ENCODE measurements around the gene LRIG1. TPM values are rescaled to one million over a fixed set of nuclear protein-coding genes. Genes with fewer than 3 reads are reported as not detected.

LRIG1 gene
- total RNA-seq, 1 donor from 2014 or later: 169 TPM

- peaks cover 78% of the 10 kb centered on the region for H3K4me1 Mint-ChIP-seq
- H3K36me3 ChIP-seq: no peaks in the 10 kb centered on the region
- no peaks in the 10 kb centered on the region for H3K9me3 ChIP-seq (ENCODE audit: low read depth)
- H3K36me3 Mint-ChIP-seq: peaks cover 13% of the 10 kb centered on the region
- no peak overlapping the region for H3K4me3 ChIP-seq
- H3K27ac Mint-ChIP-seq: no peak overlapping the region
- H3K9ac ChIP-seq: no peak overlapping the region
- no peak for DNase-seq (ENCODE audit: low spot score)
- no peak overlapping the region for H3K4me3 Mint-ChIP-seq
- peak overlapping the region; percentile 97 for H3K4me2 ChIP-seq
- H3F3A ChIP-seq (ENCODE audit: low read depth): peaks cover 32% of the 10 kb centered on the region
- no peaks in the 10 kb centered on the region for H3K9me3 Mint-ChIP-seq
- H2AFZ ChIP-seq (replicated peaks): no peak overlapping the region
- H3K27me3 Mint-ChIP-seq (ENCODE audit: insufficient read depth, low read depth): no peaks in the 10 kb centered on the region
- H4K20me1 ChIP-seq (ENCODE audit: low read depth): peaks cover 100% of the 10 kb centered on the region
- H3K27ac ChIP-seq: no peak overlapping the region
- peaks cover 100% of the 10 kb centered on the region for H3K79me2 ChIP-seq (ENCODE audit: low read depth)
- H3K27me3 ChIP-seq: no peaks in the 10 kb centered on the region
- TF ChIP-seq, protein P1, sequence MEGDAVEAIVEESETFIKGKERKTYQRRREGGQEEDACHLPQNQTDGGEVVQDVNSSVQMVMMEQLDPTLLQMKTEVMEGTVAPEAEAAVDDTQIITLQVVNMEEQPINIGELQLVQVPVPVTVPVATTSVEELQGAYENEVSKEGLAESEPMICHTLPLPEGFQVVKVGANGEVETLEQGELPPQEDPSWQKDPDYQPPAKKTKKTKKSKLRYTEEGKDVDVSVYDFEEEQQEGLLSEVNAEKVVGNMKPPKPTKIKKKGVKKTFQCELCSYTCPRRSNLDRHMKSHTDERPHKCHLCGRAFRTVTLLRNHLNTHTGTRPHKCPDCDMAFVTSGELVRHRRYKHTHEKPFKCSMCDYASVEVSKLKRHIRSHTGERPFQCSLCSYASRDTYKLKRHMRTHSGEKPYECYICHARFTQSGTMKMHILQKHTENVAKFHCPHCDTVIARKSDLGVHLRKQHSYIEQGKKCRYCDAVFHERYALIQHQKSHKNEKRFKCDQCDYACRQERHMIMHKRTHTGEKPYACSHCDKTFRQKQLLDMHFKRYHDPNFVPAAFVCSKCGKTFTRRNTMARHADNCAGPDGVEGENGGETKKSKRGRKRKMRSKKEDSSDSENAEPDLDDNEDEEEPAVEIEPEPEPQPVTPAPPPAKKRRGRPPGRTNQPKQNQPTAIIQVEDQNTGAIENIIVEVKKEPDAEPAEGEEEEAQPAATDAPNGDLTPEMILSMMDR (IDR thresholded peaks at IDR 0.05): no peak
- no peak for TF ChIP-seq EZH2phosphoT487 (IDR thresholded peaks at IDR 0.05)
- no peak for TF ChIP-seq EZH2 (IDR thresholded peaks at IDR 0.05)
- peaks cover 96% of the 10 kb centered on the region for H3K4me1 ChIP-seq
Measured at GRCh38 chr3:66486202-66486601, 14.6 kb downstream of the LRIG1 start.

- Histone ChIP-seq H3K9me3 (ENCODE audit: low read depth) (no peaks in the 10 kb centered on the region), H3K4me3 (no peak overlapping the region), H3K4me1 (peaks cover 95% of the 10 kb centered on the region), H3K27me3 (no peaks in the 10 kb centered on the region), H3K79me2 (ENCODE audit: low read depth) (peaks cover 100% of the 10 kb centered on the region), H3K4me2 (peak overlapping the region; percentile 97), H3F3A (ENCODE audit: low read depth) (peaks cover 24% of the 10 kb centered on the region), H2AFZ (replicated peaks) (no peak overlapping the region), H4K20me1 (ENCODE audit: low read depth) (peaks cover 100% of the 10 kb centered on the region), H3K9ac (no peak overlapping the region), H3K36me3 (no peaks in the 10 kb centered on the region), H3K27ac (peak overlapping the region; percentile 74)
- no peaks in the 10 kb centered on the region for H3K9me3 Mint-ChIP-seq
- no peak for DNase-seq (ENCODE audit: low spot score)
- no peaks in the 10 kb centered on the region for H3K27me3 Mint-ChIP-seq (ENCODE audit: insufficient read depth, low read depth)
- no peak overlapping the region for H3K4me3 Mint-ChIP-seq
- peaks cover 76% of the 10 kb centered on the region for H3K4me1 Mint-ChIP-seq
- no peak for TF ChIP-seq EZH2phosphoT487 (IDR thresholded peaks at IDR 0.05)
- TF ChIP-seq, protein P1 (IDR thresholded peaks at IDR 0.05): no peak
- TF ChIP-seq EZH2 (IDR thresholded peaks at IDR 0.05): no peak
- peak overlapping the region; percentile 18 for H3K27ac Mint-ChIP-seq
- H3K36me3 Mint-ChIP-seq: peaks cover 13% of the 10 kb centered on the region
Measured at GRCh38 chr3:66485291-66485968, 15.4 kb downstream of the LRIG1 start.

DNA sequence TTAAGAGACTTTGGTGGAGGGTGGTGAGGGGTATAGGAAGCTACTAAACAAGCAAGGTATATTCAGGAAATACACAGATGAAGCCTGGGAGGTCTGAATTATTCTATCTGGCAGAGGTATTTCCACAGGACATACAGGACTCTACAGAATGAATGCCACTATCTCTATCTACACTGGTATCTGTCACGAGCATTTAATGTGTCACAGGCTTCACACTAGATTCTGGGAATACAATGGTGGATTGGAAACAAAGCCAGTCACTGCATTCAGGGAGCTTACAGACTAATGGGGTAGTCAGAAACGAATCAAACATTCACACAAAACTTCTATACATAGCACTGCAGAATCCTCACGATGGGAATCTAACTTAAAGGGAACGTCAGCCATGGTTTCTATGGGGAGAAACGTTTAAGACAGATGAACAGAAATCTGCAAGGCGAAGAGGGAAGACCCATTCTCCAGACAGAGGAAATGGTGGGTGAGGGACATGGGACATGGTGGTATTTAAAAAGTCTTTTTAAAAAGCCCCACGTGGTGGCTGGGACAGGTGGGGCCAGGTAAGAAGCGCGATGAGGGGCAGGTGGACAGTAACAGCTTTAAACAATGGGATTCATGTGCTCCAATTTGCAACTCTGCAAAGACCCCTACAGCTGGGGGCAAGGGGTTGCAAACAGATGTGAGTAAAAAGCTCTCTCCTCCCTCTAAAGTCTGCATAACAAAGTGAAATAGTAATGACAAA, 16.5 kb downstream of the LRIG1 start:
- peaks cover 100% of the 10 kb centered on the region for H3K79me2 ChIP-seq (ENCODE audit: low read depth)
- H3K9me3 ChIP-seq (ENCODE audit: low read depth): no peaks in the 10 kb centered on the region
- TF ChIP-seq, protein P1 (IDR thresholded peaks at IDR 0.05): no peak
- no peak for TF ChIP-seq EZH2 (IDR thresholded peaks at IDR 0.05)
- TF ChIP-seq EZH2phosphoT487 (IDR thresholded peaks at IDR 0.05): no peak
- H3K4me2 ChIP-seq: peak overlapping the region; percentile 39
- H3K4me1 ChIP-seq: peaks cover 91% of the 10 kb centered on the region
- H3K4me1 Mint-ChIP-seq: peaks cover 67% of the 10 kb centered on the region
- H3F3A ChIP-seq (ENCODE audit: low read depth): peaks cover 18% of the 10 kb centered on the region
- H3K36me3 Mint-ChIP-seq: peaks cover 20% of the 10 kb centered on the region
- H3K27me3 Mint-ChIP-seq (ENCODE audit: insufficient read depth, low read depth): no peaks in the 10 kb centered on the region
- peaks cover 100% of the 10 kb centered on the region for H4K20me1 ChIP-seq (ENCODE audit: low read depth)
- H3K9ac ChIP-seq: no peak overlapping the region
- DNase-seq (ENCODE audit: low spot score): peak; percentile 46
- H2AFZ ChIP-seq (replicated peaks): no peak overlapping the region
- H3K4me3 ChIP-seq: no peak overlapping the region
- H3K27me3 ChIP-seq: no peaks in the 10 kb centered on the region
- no peak overlapping the region for H3K27ac Mint-ChIP-seq
- peak overlapping the region; percentile 74 for H3K27ac ChIP-seq
- no peak overlapping the region for H3K4me3 Mint-ChIP-seq
- no peaks in the 10 kb centered on the region for H3K36me3 ChIP-seq
- H3K9me3 Mint-ChIP-seq: peaks cover 2% of the 10 kb centered on the region

All from neural progenitor cell (in vitro differentiated cells).